HEK293T (cell line): ENCODE results near the gene FPGS.

Experiments
- CTCF ChIA-PET: fragments of 350-600 bp; formaldehyde crosslinking; extraction: SDS; loops from one replicate; lab custom pipeline; 2021; ENCODE audit warnings: antibody characterized with exemption, inconsistent platforms; lab: Yijun Ruan, JAX
- POLR2A ChIA-PET: fragments of 350-600 bp; formaldehyde crosslinking; extraction: SDS; loops from one replicate; lab custom pipeline; 2020; ENCODE audit warnings: antibody characterized with exemption, inconsistent platforms; lab: Yijun Ruan, JAX
- DNase-seq: peaks from one replicate; pipeline ENCODE4 v3.0.0; 2012; ENCODE audit warnings: mixed read lengths; ENCODE audit errors: extremely low spot score
- ARNT ChIP-seq: fragments of 450-650 bp; IDR thresholded peaks from 2 replicates; pipeline ENCODE4 v1.6.1; 2017; ENCODE audit warnings: mild to moderate bottlenecking
- BHLHE40 ChIP-seq: fragments of 450-650 bp; IDR thresholded peaks from 2 replicates; pipeline ENCODE4 v1.6.1; 2016; ENCODE audit warnings: mild to moderate bottlenecking, moderate library complexity, borderline replicate concordance
- CTBP1 ChIP-seq: fragments of 450-650 bp; IDR thresholded peaks from 2 replicates; pipeline ENCODE4 v1.6.1; 2016; ENCODE audit warnings: borderline replicate concordance
- ELF4 ChIP-seq: fragments of 450-650 bp; IDR thresholded peaks from 2 replicates; pipeline ENCODE4 v1.6.1; 2017; ENCODE audit warnings: antibody characterized with exemption
- FOXA1 ChIP-seq: fragments of 450-650 bp; IDR thresholded peaks from 2 replicates; pipeline ENCODE4 v1.6.1; 2016; ENCODE audit warnings: mild to moderate bottlenecking
- FOXK2 ChIP-seq: fragments of 450-650 bp; IDR thresholded peaks from 2 replicates; pipeline ENCODE4 v1.6.1; 2016; ENCODE audit warnings: mild to moderate bottlenecking
- FOXM1 ChIP-seq: fragments of 450-650 bp; IDR thresholded peaks from 2 replicates; pipeline ENCODE4 v1.6.1; 2017; ENCODE audit warnings: mild to moderate bottlenecking, borderline replicate concordance
- HDGF ChIP-seq: fragments of 450-650 bp; IDR thresholded peaks from 2 replicates; pipeline ENCODE4 v1.6.1; 2017; ENCODE audit warnings: antibody characterized with exemption, borderline replicate concordance
- L3MBTL2 ChIP-seq: fragments of 450-650 bp; conservative IDR thresholded peaks from 2 replicates; pipeline ENCODE4 v1.6.1; 2016; ENCODE audit warnings: mild to moderate bottlenecking
- LEF1 ChIP-seq: fragments of 450-650 bp; IDR thresholded peaks from 2 replicates; pipeline ENCODE4 v1.6.1; 2017; ENCODE audit warnings: mild to moderate bottlenecking, borderline replicate concordance
- NFRKB ChIP-seq: fragments of 450-650 bp; IDR thresholded peaks from 2 replicates; pipeline ENCODE4 v1.6.1; 2016; ENCODE audit warnings: mild to moderate bottlenecking, moderate library complexity
- PKNOX1 ChIP-seq: fragments of 450-650 bp; IDR thresholded peaks from 2 replicates; pipeline ENCODE4 v1.6.1; 2016
- SP1 ChIP-seq: fragments of 450-650 bp; IDR thresholded peaks from 2 replicates; pipeline ENCODE4 v1.6.1; 2017
- SUZ12 ChIP-seq: fragments of 450-650 bp; IDR thresholded peaks from 2 replicates; pipeline ENCODE4 v1.6.1; 2016; ENCODE audit warnings: mild to moderate bottlenecking
- TARDBP ChIP-seq: fragments of 450-650 bp; IDR thresholded peaks from 2 replicates; pipeline ENCODE4 v1.6.1; 2016
- ZNF384 ChIP-seq: fragments of 450-650 bp; IDR thresholded peaks from 2 replicates; pipeline ENCODE4 v1.6.1; 2016

FPGS gene

GRCh38 chr9:127772603-127773002, 30.1 kb upstream of the FPGS start:
- TF ChIP-seq ZNF384 (no peak; the same call in 1 of the 2 replicates), BHLHE40 (no peak)
- DNase-seq = no peak
- POLR2A ChIA-PET = no interaction called here
- CTCF ChIA-PET = no interaction called here

GRCh38 chr9:127773272-127773671, 29.4 kb upstream of the FPGS start:
- TF ChIP-seq FOXA1 (no peak), PKNOX1 (no peak), ZNF384 (no peak), SUZ12 (no peak), LEF1 (no peak), CTBP1 (no peak), SP1 (no peak), ARNT (no peak), HDGF (no peak), NFRKB (no peak)
- CTCF ChIA-PET = no interaction called here
- no peak for DNase-seq
- POLR2A ChIA-PET = no interaction called here

- ChIA-PET CTCF (no interaction called here), POLR2A (interaction anchor here (0.9 kb wide), 1 partner anchor 13 kb away, joined by 3 read pairs; no protein-coding TSS in a partner anchor)
- no peak for DNase-seq
- no peak for TF ChIP-seq CTBP1
- no peak for TF ChIP-seq FOXK2
- TF ChIP-seq ELF4 = no peak
- TF ChIP-seq SP1 = no peak
- TF ChIP-seq ARNT = no peak
- TF ChIP-seq SUZ12 = no peak
- TF ChIP-seq NFRKB = no peak
- no peak for TF ChIP-seq L3MBTL2
- no peak for TF ChIP-seq FOXA1
- TF ChIP-seq PKNOX1 = no peak
- TF ChIP-seq HDGF = no peak
- no peak for TF ChIP-seq LEF1
- no peak for TF ChIP-seq TARDBP
- no peak for TF ChIP-seq BHLHE40
- TF ChIP-seq FOXM1 = no peak
- TF ChIP-seq ZNF384 = no peak
These were observed 28.7 kb upstream of the FPGS start for GRCh38 chr9:127773981-127774380.

- DNase-seq = no peak
- CTCF ChIA-PET = no interaction called here
These were observed 26.3 kb upstream of the FPGS start for GRCh38 chr9:127776195-127776923.

GRCh38 chr9:127776924-127777289, 25.8 kb upstream of the FPGS start:
- DNase-seq = no peak
- ChIA-PET POLR2A (no interaction called here), CTCF (no interaction called here)
- TF ChIP-seq SP1 = no peak
- no peak for TF ChIP-seq ZNF384
- no peak for TF ChIP-seq FOXA1
- TF ChIP-seq L3MBTL2 = no peak
- TF ChIP-seq HDGF = no peak
- no peak for TF ChIP-seq BHLHE40
- TF ChIP-seq LEF1 = no peak
- TF ChIP-seq CTBP1 = no peak
- TF ChIP-seq SUZ12 = no peak
- no peak for TF ChIP-seq FOXK2
- no peak for TF ChIP-seq FOXM1
- no peak for TF ChIP-seq ARNT
- no peak for TF ChIP-seq ELF4
- no peak for TF ChIP-seq TARDBP
- TF ChIP-seq NFRKB = no peak
- no peak for TF ChIP-seq PKNOX1

More at GRCh38 chr9:127776195-127776923, 26.3 kb upstream of the FPGS start:
- POLR2A ChIA-PET = no interaction called here
- no peak for TF ChIP-seq BHLHE40
- TF ChIP-seq TARDBP = no peak
- no peak for TF ChIP-seq SP1
- TF ChIP-seq L3MBTL2 = no peak
- TF ChIP-seq HDGF = no peak
- TF ChIP-seq LEF1 = no peak
- TF ChIP-seq SUZ12 = no peak
- TF ChIP-seq FOXM1 = no peak
- TF ChIP-seq CTBP1 = no peak
- no peak for TF ChIP-seq PKNOX1
- TF ChIP-seq FOXK2 = no peak
- no peak for TF ChIP-seq ELF4
- TF ChIP-seq ZNF384 = no peak
- no peak for TF ChIP-seq NFRKB
- no peak for TF ChIP-seq ARNT
- TF ChIP-seq FOXA1 = no peak
